A549 treated with AZD9567 at 1 μM for 4 hours (cell line): ENCODE results near the gene ARMCX4. TPM values are rescaled to one million over a fixed set of nuclear protein-coding genes. Genes with fewer than 3 reads are reported as not detected.

ENCODE experiments used
- total RNA-seq: library from RNA; stranded (reverse); fragments of 200-300 nt; extraction: Qiagen RNA extraction; gene quantifications from 5 replicates; pipeline ENCODE4 v1.2.3, GENCODE V29; 2022; ENCODE audit not compliant: insufficient read depth

Gene ARMCX4
- total RNA-seq, result 0.39 to 1.1 TPM (median 0.58 TPM) in 4 of 5 replicates, not detected in the other

DNA sequence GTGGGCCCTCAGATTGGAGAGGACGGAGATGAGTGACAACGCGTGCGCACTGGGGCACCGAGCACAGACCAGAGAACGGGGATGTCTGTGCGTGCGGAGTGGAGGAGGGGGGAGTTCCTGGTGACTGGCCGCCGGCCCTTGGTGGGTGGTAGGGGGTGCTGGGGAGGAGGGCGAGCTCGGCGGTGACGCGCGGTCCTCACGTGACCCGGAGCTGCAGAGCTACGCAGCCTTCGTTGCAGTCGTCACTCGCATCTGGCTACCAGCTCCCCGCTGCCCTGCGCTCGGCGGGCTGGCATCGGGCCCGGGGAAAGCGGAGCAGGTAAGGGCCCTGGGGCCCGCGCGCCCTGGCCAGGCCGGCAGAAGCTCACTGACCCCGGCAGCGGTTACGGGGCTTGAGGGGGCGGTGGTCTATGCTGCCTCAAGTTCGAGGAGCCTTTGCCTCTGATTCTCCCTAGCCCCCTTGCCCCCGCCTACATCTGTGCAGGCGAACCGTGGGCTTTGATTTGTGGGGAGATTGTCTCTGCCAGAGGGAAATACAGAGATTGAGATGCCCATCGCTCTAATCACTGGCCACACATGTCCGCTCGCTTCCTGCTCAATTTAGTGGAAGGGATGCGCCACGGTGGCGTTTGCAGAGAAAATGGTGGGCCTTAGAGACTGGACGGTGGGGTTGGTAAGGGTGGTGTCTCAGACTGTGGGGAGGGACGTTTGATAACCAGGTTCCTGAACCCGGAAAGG, at the start of gene ARMCX4:
Gene ARMCX4, plus strand, starts transcription at position 245 of the 738 bp plus-strand sequence. CDS start 3,134 bp downstream, outside the sequence.

Other genes starting within 250 kb of the ARMCX4 start
- 0.09 to 0.27 TPM (median 0.13 TPM) in 4 of 5 replicates, not detected in the other for gene TAF7L, start 194.1 kb upstream of the ARMCX4 start, total RNA-seq
- gene TIMM8A, start 136.7 kb upstream of the ARMCX4 start, total RNA-seq, result 30.9 to 32.5 TPM (median 31.9 TPM) in 5 replicates
- gene BTK, start 99.3 kb upstream of the ARMCX4 start, total RNA-seq, result 0.11 to 0.20 TPM (median 0.16 TPM) in 4 of 5 replicates, not detected in the other
- gene RPL36A, start 94.4 kb upstream of the ARMCX4 start, total RNA-seq, result 2,452 to 3,010 TPM (median 2,524 TPM) in 5 replicates
- gene GLA, start 77.5 kb upstream of the ARMCX4 start, total RNA-seq, result 166 to 190 TPM (median 173 TPM) in 5 replicates
- 46.3 to 68.1 TPM (median 54.0 TPM) in 5 replicates for gene HNRNPH2, start 77.2 kb upstream of the ARMCX4 start, total RNA-seq
- gene ARMCX1, start 65.1 kb downstream of the ARMCX4 start, total RNA-seq, result 0.28 to 0.44 TPM (median 0.29 TPM) in 4 of 5 replicates, not detected in the other
- 45.7 to 53.2 TPM (median 47.9 TPM) in 5 replicates for gene ARMCX6, start 132.5 kb downstream of the ARMCX4 start, total RNA-seq
- 17.8 to 21.9 TPM (median 19.9 TPM) in 5 replicates for gene ARMCX3, start 137.7 kb downstream of the ARMCX4 start, total RNA-seq
- gene ARMCX2, start 174.4 kb downstream of the ARMCX4 start, total RNA-seq, result 0.02 to 0.03 TPM in 2 of 5 replicates, not detected in the others